Measurements from ENCODE around the gene CFAP100.

Gene CFAP100

DNA sequence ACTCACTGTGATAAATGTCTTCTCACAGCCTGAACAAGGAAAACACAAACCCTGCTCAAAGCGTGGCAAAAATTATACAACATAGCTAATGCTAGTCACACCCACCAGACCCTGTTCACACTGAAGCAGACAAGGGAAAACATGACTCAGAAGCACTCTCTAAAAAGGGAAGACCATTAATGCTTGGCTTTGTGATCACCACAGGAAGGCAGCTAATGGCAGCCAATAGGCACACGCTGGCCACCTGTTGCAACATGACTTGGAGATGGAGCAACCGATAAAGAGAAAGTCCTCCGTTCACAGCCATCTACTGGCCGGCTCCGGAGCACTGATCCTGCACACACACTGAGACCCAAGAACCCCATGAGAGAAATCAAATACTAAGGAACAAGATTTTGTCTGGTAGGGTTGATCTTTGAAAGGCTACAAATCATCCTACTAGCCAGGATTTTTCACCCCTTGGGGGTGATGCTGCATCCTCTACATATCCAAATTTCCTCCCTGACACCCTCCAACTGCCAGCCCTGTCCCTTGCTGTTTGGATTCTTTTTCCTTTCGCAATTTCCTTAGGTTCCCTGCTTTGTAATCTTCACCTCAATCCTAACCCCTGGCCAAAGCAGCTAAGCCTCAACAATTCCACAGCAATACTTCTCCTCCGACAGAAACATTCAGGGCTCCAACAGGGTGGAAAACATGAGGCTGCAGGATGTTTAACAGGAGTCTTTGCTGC, 77.7 kb downstream of the CFAP100 start (continued):
- TF ChIP-seq ZNF670 (tag by site-specific recombination; IDR thresholded peaks at IDR 0.05; ENCODE audit: low read depth), result no peak
- peak; percentile 52 for TF ChIP-seq ZNF335 (tag by site-specific recombination; conservative IDR thresholded peaks at IDR 0.05)
- TF ChIP-seq ZNF23 (tag by site-specific recombination; IDR thresholded peaks at IDR 0.05; ENCODE audit: borderline replicate concordance), result no peak
- peak; percentile 79; the same call in 1 of the 2 replicates for TF ChIP-seq KLF9 (tag by site-specific recombination; IDR thresholded peaks at IDR 0.05; ENCODE audit: low read depth)
- TF ChIP-seq ZNF555 (tag by site-specific recombination; conservative IDR thresholded peaks at IDR 0.05), result no peak
- TF ChIP-seq ZSCAN30 (tag by site-specific recombination; IDR thresholded peaks at IDR 0.05), result no peak
- TF ChIP-seq, protein P1, sequence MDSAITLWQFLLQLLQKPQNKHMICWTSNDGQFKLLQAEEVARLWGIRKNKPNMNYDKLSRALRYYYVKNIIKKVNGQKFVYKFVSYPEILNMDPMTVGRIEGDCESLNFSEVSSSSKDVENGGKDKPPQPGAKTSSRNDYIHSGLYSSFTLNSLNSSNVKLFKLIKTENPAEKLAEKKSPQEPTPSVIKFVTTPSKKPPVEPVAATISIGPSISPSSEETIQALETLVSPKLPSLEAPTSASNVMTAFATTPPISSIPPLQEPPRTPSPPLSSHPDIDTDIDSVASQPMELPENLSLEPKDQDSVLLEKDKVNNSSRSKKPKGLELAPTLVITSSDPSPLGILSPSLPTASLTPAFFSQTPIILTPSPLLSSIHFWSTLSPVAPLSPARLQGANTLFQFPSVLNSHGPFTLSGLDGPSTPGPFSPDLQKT (IDR thresholded peaks at IDR 0.05; ENCODE audit: borderline replicate concordance, low read depth, low read length), result no peak
- no peak for TF ChIP-seq ZSCAN16 (tag by site-specific recombination; IDR thresholded peaks at IDR 0.05)
- peak; percentile 73 for TF ChIP-seq ZIC2 (tag by site-specific recombination; IDR thresholded peaks at IDR 0.05)
- no peak for TF ChIP-seq ZNF248 (tag by site-specific recombination; IDR thresholded peaks at IDR 0.05)
- peak; percentile 55; the same call in 1 of the 2 replicates for TF ChIP-seq ZNF629 (tag by site-specific recombination; IDR thresholded peaks at IDR 0.05)
- TF ChIP-seq, protein P2, sequence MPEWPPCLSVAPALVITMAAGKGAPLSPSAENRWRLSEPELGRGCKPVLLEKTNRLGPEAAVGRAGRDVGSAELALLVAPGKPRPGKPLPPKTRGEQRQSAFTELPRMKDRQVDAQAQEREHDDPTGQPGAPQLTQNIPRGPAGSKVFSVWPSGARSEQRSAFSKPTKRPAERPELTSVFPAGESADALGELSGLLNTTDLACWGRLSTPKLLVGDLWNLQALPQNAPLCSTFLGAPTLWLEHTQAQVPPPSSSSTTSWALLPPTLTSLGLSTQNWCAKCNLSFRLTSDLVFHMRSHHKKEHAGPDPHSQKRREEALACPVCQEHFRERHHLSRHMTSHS (tag by site-specific recombination; IDR thresholded peaks at IDR 0.05), result no peak
- no peak for TF ChIP-seq EGR2 (tag by site-specific recombination; IDR thresholded peaks at IDR 0.05; ENCODE audit: low read depth)
- TF ChIP-seq ZNF837 (tag by site-specific recombination; IDR thresholded peaks at IDR 0.05), result no peak
- TF ChIP-seq SP2 (tag by site-specific recombination; IDR thresholded peaks at IDR 0.05), result peak; percentile 47
- TF ChIP-seq KLF7 (tag by site-specific recombination; IDR thresholded peaks at IDR 0.05; ENCODE audit: borderline replicate concordance), result no peak
- TF ChIP-seq TRIM28 (IDR thresholded peaks at IDR 0.05; ENCODE audit: borderline replicate concordance, low read length), result peak; percentile 87
- TF ChIP-seq, protein P3, sequence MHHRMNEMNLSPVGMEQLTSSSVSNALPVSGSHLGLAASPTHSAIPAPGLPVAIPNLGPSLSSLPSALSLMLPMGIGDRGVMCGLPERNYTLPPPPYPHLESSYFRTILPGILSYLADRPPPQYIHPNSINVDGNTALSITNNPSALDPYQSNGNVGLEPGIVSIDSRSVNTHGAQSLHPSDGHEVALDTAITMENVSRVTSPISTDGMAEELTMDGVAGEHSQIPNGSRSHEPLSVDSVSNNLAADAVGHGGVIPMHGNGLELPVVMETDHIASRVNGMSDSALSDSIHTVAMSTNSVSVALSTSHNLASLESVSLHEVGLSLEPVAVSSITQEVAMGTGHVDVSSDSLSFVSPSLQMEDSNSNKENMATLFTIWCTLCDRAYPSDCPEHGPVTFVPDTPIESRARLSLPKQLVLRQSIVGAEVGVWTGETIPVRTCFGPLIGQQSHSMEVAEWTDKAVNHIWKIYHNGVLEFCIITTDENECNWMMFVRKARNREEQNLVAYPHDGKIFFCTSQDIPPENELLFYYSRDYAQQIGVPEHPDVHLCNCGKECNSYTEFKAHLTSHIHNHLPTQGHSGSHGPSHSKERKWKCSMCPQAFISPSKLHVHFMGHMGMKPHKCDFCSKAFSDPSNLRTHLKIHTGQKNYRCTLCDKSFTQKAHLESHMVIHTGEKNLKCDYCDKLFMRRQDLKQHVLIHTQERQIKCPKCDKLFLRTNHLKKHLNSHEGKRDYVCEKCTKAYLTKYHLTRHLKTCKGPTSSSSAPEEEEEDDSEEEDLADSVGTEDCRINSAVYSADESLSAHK (tag by site-specific recombination; IDR thresholded peaks at IDR 0.05), result peak; percentile 35; the same call in 1 of the 2 replicates
- no peak for TF ChIP-seq ZNF510 (tag by site-specific recombination; IDR thresholded peaks at IDR 0.05; ENCODE audit: insufficient replicate concordance)
- no peak for TF ChIP-seq ZFP3 (tag by site-specific recombination; IDR thresholded peaks at IDR 0.05; ENCODE audit: low read depth)
- TF ChIP-seq ZNF473 (tag by site-specific recombination; IDR thresholded peaks at IDR 0.05), result no peak
- TF ChIP-seq REPIN1 (tag by site-specific recombination; IDR thresholded peaks at IDR 0.05; ENCODE audit: low read depth), result no peak
- no peak for TF ChIP-seq ZXDB (tag by site-specific recombination; IDR thresholded peaks at IDR 0.05)
- TF ChIP-seq ZNF792 (tag by site-specific recombination; IDR thresholded peaks at IDR 0.05), result no peak
- no peak for TF ChIP-seq ZNF610 (tag by site-specific recombination; IDR thresholded peaks at IDR 0.05; ENCODE audit: borderline replicate concordance)
- TF ChIP-seq ZNF366 (tag by site-specific recombination; conservative IDR thresholded peaks at IDR 0.05), result peak; percentile 81
- TF ChIP-seq, protein P4, sequence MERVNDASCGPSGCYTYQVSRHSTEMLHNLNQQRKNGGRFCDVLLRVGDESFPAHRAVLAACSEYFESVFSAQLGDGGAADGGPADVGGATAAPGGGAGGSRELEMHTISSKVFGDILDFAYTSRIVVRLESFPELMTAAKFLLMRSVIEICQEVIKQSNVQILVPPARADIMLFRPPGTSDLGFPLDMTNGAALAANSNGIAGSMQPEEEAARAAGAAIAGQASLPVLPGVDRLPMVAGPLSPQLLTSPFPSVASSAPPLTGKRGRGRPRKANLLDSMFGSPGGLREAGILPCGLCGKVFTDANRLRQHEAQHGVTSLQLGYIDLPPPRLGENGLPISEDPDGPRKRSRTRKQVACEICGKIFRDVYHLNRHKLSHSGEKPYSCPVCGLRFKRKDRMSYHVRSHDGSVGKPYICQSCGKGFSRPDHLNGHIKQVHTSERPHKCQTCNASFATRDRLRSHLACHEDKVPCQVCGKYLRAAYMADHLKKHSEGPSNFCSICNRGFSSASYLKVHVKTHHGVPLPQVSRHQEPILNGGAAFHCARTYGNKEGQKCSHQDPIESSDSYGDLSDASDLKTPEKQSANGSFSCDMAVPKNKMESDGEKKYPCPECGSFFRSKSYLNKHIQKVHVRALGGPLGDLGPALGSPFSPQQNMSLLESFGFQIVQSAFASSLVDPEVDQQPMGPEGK (tag by site-specific recombination; IDR thresholded peaks at IDR 0.05), result no peak
- no peak for TF ChIP-seq ZNF416 (tag by site-specific recombination; IDR thresholded peaks at IDR 0.05)
- no peak for TF ChIP-seq ZNF24 (tag by site-specific recombination; IDR thresholded peaks at IDR 0.05)
